ENCODE results near the gene SDC1. TPM values are rescaled to one million over a fixed set of nuclear protein-coding genes. Genes with fewer than 3 reads are reported as not detected.
A peak's percentile ranks its signal among the peaks of the same experiment; 100 is the strongest.
"Not testable (repeated sequence)": the region's sequence is repeated elsewhere in the genome, so short reads cannot be mapped to it uniquely, and the experiment has no call there.

SDC1 gene
- total RNA-seq, 1 experiment from 2014 or later, result 307 TPM

DNA sequence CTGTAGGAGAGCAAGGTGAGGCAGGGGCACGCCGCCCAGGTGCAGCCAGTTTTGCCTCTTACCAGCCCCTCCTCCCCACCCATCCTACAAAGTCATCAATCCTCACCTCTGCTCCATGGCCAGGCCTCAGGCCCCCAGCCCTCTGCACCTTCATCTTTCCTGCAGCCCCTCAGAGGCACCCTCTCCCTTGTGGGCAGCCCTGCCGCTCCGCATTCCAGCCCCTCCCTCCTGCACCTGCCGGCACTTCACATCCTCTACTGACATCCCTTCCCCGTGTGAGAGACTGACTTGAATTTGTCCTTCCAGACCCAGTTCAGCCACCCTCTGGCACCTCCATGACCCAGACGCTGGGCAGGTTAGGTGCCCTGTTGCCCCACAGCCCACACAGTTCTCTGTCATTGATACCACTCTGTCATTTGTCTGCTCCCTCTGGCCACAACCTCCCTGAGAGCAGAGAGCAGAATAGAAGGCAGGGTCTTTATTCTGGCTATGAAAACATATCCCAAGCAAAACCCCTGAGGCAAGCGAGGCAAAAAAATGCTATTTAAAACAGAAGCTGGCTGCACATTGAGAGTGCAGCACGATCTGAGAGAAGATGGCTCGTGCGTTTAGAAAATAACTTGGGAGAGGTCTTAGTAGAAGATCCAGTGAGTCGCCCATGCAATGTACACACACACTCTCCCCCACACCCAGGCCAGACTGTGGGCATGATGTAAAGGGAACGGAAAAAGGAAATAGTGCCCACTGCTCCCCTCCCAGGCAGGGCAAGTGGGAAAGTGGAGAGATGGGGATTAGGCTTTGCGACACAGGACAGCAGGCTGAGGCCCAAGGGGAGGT is 25.9 kb downstream of the SDC1 start:
- DNase-seq (ENCODE audit: low spot score), result no peak

DNA sequence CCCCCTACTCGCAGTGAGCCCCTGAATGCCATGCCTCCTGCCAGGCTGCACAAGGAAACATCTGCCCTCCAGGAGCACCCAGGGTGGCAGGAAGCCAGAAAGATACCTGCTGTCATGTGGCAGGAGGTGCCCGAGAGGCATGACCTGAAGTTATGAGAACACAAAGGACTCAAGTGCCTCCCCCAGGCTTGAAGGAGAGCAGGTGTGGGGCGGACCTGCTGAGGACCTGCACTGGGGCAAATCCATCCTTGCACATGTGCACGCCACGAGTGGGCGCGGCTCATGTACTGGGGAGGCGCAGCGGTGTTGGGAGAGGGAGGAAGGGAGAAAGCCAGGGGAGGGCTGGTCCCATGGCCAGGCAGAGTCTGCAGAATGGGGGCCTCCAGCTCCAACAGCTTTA is 26.9 kb downstream of the SDC1 start:
- DNase-seq (ENCODE audit: low spot score), result peak; percentile 72

DNA sequence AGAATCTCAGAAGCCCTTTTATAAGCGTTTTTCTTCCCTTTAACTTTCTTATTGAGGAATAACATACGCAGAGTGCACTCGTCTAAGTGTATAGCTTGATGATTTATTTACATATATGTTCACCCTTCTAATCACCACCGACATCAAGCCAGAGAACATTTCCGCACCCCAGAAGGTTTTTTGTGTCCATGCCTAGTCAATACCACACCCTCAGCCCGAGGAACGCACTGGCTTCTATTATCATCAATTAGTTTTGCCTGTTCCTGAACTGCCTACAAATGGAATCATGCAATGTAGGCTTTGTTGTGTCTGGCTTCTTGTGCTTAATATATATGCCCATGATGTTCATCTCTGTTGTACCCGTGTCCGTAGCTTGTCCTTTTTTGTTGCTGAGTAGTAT is 27.7 kb downstream of the SDC1 start:
- peak; percentile 22 for DNase-seq (ENCODE audit: low spot score)

GRCh38 chr2:20196657-20197161 is 28.2 kb downstream of the SDC1 start:
- DNase-seq (ENCODE audit: low spot score), result peak; percentile 77

DNA sequence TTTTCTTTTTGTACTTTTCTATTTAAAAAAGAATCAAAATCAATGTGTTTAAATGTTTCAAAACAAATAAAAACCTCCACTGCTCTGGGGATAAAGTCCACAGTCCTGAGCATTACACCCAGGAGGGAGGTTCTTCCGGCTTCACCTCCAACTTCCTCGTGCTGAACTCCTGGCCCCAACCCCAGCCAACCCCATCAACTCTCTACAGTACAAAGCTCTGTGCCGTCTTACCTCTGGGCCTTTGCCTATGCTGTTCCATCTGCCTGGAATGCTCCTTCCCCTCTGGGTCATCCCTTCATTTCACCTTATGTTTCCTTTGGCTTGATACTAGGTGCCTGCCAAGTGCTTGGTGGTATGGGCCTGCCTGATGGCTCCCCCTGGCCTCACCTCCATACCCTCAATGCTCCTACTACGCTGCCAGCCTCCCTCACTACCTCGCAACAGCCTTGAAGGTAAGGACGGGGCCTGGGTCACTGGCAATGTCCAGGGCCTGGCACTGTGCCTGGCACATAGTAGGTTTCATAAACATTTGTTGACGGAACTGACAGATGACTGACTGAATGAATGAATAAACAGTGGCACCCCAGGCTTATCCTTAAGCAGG is 28.8 kb downstream of the SDC1 start:
- peak; percentile 83 for DNase-seq (ENCODE audit: low spot score)

DNA sequence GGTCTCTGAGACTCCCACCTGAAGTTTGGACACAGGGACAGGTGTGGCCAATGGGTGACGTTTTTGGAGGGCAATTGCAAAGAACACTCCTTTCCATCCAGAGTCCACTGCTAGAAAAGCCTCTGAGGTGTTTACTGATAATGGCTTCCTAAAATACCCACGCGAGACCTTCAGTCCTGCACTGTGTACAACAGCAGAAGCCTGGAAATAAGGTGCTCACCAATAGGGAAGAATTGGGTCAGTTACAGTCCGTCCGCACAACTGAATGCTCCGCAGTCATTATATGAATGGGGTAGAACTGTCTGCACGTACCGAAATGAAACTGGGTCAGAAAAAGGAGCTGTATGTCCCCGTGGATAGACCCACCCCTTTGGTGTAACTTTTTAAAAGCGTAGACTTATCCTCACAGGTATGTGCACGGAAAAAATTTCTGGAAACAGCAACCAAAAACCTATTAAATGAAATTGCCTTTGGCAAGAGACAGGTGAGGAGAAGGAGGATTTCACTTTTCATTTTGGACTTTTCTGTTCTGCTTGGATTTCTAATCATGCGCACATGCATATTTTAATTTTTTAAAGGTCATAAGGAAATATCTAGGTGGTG is 29.4 kb downstream of the SDC1 start:
- no peak for DNase-seq (ENCODE audit: low spot score)

DNA sequence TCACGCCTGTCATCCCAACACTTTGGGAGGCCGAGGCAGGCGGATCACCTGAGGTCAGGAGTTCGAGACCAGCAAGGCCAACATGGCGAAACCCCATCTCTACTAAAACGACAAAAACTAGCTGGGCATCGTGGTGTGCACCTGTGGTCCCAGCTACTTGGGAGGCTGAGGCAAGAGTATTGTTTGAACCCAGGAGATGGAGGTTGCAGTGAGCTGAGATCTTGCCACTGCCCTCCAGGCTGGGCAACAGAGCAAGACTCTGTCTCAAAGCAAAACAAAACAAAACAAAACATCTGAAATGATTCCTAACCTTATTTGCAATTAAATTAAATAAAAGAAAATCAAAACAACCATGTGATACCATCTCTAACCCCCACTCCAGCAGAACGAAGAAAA is 29.9 kb downstream of the SDC1 start:
- DNase-seq (ENCODE audit: low spot score), result not testable (repeated sequence)

DNA sequence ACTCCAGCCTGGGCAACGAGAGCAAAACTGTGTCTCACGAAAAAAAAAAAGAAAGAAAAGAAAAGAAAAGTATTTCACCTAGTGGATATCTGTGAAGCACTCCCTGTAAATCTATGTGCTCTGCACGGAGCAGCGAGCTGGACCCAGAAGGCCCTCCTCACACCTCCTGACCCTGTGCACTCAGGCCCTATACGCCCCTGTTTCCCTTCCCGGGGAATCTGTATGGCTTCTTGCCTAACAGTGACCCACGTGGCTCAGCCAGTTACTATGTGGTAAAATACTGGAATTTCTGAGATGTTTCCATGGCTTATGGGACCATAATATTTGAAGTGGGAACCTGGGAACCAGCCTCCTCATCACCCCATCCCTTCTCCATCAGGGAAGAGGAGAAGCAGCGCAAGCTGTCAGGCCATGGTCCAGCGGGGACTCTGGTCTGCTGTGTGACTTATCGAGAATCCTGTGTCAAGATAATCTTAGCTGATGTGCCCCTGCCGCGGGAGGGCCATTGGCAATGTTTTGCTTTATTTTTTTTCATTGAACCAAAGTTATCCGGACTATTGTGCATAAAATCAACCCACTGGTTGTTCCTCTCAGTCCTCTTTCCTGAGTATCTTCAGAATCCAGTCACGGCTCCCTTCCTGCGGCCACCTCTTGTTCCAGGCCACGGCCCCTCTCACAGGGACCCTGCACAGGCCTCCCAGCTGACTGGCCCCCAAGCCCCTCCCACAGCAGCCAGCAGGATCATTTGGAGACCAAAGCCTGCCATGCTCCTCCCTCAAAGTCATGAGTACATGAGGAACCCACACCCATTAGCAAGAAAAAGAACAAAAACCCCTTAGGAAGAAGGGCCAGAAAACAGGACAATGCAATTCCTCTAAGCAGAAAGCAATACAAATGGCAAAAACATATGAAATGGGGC is 30.6 kb downstream of the SDC1 start:
- DNase-seq (ENCODE audit: low spot score), result no peak

GRCh38 chr2:20193185-20193584 is 31.7 kb downstream of the SDC1 start:
- no peak for DNase-seq (ENCODE audit: low spot score)

DNA sequence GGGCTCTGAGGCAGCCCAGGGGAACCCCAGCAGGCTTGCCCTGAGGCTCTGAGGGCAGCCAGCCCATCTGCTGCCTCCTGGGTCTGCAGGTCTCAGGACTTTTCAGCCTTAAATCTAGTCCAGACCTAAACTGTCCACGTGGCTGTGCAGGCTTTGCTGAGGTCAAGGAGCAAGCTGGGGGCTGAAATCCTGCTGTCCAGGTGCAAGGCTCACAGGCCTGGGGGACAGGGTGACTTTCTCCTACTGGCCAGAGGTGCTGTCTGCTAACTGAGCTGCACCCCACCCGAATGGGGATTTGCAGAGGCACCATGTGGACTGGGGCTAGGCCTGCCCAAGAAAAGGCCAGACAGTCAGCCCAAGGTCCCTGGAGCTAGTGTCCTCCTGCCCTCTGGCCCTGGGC is 32.1 kb downstream of the SDC1 start:
- no peak for DNase-seq (ENCODE audit: low spot score)

DNA sequence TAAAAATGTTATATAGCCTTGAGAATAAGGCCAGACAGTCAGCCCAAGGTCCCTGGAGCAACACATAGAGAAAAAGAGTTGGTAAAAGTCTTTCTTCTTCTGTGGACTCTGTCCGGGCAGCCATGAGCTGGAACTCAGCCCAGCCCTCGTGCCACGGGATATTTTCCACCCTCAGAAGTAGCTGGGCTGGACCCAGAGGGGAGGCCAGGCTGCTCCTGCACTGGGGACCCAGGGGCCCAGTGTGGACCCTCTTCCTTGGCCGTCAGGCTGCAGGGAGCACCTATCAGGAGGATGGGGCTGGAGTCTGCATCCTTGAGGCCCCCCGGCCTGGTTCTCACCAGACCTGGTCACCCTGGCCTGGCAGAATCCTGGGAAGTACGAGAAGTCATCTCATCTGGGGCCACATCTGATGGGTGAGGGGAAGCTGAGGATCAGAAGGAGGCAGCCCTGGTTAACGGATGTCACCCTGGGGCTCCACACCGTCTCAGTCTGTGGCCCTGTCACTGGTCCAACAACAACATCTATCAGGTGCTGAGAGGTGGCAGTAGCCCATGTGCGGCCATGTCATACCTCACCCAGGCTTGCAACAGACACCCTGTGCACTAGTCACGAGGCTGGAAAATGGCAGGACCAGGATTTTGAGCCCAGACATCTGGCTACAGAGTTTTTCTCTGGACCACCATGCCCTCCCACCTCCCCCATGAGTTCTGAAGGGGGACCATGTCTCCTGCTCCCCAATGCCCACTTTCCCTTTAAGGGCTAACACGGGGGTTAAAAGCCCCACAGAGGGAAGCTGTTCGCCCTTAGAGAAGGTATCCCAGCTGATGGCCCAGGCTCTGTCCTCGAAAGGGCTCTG is 33.0 kb downstream of the SDC1 start:
- DNase-seq (ENCODE audit: low spot score), result no peak

DNA sequence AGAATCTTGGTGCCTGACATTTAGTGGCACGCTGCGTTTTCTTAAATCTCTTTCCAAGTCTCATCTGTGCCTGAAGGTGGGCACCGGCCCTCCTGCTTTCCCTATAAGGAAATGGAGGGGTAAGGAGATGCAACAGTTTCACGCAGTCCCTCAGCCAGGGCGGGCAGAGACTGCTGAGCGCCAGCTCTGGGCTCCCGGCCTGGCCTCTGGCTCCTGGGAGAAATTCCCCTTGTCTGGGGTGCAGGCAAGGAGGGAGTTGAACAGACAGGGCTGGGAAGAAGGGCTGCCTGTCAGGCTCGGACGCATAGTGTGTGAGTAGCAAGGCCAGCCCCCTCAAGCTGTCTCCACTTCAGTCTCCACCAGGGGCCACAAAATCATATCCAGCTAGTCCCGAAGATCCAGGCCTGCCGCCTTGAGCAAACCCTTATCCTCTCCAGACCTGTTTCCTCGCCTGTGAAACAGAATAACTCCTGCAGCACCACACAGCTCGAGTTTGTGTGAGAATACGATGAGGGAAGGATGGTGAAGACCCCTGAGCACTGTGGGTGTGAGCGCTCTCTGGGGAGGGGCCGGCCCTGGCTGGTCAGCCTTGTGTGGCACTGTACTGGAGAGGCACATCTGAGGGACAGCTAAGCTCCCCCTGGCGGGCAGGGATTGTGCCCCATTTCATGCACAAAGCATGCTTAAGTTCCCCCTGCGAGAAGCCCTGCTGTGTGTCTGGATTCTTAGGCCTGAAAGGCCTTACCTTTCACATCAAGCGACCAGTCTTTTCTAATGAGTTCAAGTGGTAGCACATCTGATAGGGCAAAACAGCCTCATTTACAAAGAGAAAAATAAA is 33.8 kb downstream of the SDC1 start:
- peak; percentile 58 for DNase-seq (ENCODE audit: low spot score)

DNA sequence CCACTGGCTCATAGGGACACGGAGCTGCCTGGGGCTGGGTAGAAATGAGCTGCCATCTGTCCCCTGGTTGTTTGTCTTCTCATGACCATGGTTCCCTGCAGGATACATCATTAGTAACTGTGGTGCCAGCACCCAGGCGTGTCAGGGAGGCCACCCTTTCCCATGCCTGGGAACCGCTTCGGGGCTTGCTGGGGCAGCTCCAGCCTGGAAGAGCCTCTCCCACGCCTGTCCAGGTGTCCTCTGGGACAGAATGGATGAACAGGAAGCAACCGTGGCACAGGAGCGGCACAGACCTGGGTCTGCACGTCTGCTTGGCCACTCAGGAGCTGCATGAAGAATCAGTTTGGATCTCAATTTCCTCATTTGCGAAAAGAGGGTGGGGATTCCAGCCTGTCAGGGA is 34.8 kb downstream of the SDC1 start:
- no peak for DNase-seq (ENCODE audit: low spot score)

DNA sequence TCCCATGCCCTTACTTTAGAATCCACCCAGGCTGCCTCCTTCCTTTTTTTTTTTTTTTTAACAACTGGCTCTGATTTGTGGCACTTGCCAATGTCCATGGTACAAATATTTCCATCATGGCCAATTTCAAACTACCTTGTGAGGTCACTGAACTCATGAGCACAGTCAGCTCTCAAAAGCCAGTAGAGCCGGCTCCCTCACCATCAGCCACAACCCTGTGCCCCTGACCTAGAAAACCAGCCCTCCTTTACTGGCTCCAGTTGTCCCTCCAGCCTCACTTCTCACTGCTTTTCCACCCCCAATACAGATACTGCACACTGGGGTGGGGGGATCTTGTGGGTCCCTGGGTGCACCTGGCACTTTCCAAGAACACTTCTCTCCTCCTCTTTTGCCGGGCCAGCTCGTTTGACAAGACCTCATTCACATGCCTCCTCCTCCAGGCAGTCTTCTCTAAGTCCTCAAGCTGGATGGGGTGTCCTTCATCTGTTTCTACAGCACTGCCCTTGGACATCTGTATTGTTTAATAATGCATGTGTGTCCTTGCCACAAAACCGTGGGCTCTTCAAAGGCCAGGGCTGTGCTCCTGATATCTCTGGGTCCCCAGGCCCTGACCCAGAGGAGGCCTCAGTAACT is 35.5 kb downstream of the SDC1 start:
- no peak for DNase-seq (ENCODE audit: low spot score)

DNA sequence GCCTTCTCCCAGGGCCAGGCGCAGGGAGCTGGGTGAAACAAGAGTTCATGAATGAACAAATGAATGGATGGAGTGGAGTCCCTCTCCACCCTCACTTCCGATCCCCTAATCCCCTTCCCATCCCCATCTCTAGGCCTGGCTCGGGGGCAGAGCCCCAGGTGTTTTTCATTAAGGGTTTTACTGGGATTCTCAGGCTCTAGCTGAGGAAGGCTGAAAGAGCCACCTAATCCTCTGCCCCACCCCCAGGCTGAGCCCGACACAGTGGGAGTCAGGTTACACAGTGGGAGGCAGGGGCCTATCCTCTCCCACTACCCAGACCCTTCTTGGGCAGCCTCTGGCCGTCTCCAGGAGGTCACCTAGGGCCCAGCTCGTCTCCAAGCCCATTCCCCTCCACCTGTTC is 36.1 kb downstream of the SDC1 start:
- no peak for DNase-seq (ENCODE audit: low spot score)

GRCh38 chr2:20188201-20188600 is 36.7 kb downstream of the SDC1 start:
- no peak for DNase-seq (ENCODE audit: low spot score)

- DNase-seq (ENCODE audit: low spot score), result no peak
Measured at GRCh38 chr2:20187331-20187730, 37.6 kb downstream of the SDC1 start.

GRCh38 chr2:20186855-20187187 is 38.1 kb downstream of the SDC1 start:
- no peak for DNase-seq (ENCODE audit: low spot score)

DNA sequence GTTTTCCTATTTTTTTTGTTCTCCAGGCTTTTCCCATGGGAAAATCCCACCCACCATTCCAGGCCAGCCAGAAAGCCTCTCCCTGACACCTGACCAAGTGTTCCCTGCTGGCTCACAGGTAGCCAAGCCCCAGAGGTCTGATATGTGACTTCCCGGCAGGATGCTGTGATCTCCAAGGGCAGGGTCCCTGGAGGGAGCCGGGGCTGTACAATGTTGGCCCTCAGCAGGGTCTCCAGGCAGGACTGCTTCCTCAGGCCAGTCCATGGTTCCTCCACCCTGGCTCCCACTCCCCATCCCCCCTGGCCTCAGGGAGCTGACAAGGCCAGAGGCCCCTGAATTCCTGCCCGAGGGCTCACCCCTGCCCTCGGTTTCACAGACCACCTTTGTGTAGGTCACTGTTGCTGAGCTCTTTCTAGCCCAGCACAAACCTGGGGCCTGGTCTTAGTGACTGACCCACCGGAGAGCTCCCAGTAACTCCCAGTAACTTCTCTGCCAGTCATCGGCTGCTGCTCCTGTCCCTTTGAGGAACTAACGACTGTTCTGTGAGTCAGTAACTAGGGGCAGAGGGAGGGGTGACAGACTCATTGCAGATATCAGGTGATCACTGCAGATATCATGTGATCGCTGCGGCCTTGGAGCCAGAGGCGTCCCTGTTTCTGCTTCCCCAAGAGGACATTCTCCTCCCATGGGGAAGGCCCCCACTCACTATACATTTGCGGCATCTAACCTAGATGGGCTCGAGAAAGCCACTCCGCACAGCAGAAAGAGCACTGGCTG is 38.7 kb downstream of the SDC1 start:
- DNase-seq (ENCODE audit: low spot score), result peak; percentile 84

All from HT-29 (cell line).